ELR (cell line): ENCODE data around the gene UBE2Q1.

Source experiments
- DNase-seq: peaks from one replicate; pipeline ENCODE4 v3.0.0-alpha.2; 2015; ENCODE audit warnings: low read depth

The UBE2Q1 gene

DNA sequence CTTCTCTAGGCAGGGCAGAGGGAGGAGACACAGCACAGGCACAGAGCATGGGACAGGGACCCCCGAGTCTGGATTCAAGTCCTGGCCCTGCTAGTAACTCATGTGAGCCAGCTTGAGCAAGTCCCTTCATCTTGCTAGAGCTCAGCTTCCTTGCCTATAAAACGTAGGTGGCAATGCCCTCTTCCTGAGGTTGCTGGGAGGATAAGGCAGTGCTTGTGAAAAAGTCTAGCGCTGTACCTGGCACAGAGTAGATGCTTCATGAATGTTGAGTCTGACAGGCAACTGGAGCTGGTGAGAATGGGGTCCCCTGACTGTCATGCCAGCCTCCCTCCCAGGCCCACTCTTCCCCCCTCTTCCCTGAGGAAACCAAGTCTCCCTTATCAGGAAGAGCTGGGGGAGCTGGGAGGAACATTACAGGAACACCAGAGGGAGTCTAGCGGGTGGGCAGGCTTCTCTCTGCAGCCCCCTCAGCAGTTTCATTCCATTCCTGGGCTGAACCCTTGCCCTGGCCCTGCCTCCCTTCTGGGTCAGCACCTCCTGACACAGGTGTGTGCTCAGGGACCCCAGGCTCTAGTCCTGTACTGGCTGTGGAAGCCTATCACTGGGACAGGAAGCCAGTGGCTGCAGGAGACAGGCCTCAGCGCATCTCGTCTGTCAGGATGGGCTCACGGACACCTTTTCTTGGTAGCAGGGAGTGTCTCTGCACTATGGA lies 19.0 kb upstream of the UBE2Q1 start:
- DNase-seq: no peak

DNA sequence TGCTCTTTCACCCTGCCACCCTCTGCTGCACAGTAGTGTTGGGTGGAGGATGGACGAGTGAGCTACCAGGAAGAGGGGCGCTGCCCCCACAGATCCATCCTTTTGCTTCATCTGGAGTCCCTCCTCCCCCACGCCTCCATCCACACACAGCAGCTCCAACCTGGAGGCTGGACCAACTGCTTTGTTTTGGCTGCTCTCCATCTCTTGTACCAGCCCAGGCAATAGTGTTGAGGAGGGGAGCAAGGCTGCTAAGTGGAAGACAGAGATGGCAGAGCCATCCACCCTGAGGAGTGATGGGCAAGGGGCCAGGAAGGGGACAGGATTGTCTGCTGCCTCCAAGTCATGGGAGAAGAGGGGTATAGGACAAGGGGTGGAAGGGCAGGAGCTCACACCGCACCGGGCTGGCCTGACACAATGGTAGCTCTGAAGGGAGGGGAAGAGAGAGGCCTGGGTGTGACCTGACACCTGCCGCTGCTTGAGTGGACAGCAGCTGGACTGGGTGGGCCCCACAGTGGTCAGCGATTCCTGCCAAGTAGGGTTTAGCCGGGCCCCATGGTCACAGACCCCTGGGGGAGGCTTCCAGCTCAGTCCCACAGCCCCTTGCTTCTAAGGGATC lies 17.6 kb upstream of the UBE2Q1 start:
- DNase-seq: no peak

GRCh38 chr1:154575147-154575927 lies 16.9 kb upstream of the UBE2Q1 start:
- DNase-seq: no peak

- DNase-seq: peak; percentile 27
Measured at GRCh38 chr1:154574716-154575115, 16.3 kb upstream of the UBE2Q1 start.

DNA sequence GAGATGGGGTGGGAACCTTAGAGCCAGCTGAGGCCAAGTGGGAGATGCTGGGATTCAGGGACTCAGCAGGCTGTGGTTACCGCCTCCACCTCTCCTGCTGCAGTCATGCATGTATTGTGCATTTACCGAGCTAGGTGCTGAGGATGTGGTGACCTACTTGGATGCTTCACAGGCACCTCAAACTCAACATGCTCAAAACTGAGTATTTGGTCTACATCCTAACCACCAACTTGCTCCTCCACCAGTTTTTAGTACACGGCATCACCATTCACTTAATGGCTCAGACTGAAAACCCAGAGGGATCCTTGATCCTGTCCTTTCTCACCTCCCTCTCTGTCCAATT lies 14.7 kb upstream of the UBE2Q1 start:
- DNase-seq: no peak

DNA sequence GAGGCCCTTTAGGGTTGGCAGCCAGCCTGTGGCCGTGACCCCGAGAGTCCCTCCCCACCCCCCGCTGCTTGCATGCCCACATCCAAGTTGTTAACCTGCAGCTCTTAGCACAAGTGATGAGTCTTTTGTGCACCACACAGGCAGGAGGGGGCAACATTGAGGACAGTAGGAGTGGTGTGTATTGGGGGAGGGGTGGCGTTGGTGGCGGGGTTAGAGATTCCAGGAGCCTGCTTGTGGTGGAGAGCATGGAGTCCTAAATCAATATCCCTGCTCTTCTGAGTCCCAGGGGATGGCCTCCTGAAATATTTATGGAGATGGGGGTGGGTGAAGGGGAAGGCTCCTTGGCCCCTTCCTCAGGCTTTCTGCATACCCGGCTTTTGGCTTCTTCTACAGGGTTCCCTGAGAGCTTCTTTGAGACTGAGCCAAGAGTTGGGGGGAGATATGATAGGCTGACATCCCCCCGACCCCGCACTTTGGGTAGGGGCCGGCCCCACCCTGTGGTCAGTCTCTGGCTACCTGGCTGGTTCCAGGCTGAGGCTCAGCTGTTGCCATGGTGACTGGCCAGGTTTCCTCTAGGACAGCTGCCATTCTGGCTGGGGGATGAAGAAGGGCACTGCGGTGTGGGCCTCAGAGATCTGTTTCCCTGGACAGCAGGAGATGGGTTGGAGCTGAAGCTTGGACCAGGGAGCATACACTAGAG lies 14.2 kb upstream of the UBE2Q1 start:
- no peak for DNase-seq

- DNase-seq: no peak
Measured at GRCh38 chr1:154571964-154572288, 13.5 kb upstream of the UBE2Q1 start.

DNA sequence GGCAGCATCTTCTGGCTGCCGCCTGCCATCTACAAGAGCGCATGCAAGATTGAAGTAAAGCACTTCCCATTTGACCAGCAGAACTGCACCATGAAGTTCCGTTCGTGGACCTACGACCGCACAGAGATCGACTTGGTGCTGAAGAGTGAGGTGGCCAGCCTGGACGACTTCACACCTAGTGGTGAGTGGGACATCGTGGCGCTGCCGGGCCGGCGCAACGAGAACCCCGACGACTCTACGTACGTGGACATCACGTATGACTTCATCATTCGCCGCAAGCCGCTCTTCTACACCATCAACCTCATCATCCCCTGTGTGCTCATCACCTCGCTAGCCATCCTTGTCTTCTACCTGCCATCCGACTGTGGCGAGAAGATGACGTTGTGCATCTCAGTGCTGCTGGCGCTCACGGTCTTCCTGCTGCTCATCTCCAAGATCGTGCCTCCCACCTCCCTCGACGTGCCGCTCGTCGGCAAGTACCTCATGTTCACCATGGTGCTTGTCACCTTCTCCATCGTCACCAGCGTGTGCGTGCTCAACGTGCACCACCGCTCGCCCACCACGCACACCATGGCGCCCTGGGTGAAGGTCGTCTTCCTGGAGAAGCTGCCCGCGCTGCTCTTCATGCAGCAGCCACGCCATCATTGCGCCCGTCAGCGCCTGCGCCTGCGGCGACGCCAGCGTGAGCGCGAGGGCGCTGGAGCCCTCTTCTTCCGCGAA lies 12.9 kb upstream of the UBE2Q1 start:
- DNase-seq: no peak

DNA sequence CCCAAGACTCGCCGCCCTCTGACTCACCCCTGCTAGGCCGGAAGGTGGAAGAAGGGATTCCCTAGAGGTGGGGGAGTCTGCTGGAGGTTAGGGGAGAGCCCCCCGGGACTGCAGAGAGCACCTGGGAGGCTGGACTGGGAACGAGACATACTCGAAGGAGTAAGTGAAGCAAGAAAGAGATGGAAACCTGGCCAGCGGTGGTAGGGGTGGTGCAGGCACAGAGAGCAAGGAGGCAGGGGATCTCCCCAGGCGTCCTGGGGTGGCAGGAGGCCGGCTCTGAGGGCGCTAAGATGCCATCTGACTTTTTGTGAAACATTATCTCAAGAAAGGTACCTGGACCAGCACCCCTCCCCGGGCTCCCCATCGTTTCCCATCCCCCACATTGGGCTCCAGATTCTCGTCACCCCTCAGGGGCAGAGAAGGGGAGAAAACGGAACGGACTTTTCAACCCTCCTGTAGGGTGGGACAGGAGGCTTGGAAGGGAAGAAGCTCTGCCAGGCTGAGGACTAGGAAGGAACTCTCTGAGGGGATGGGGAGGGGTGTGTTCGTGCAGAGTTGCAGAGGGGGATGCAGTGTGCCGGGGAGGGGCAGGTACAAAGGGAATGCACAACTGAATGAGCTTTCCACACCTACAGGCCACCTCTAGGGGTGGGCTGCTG lies 9.8 kb upstream of the UBE2Q1 start:
- DNase-seq: no peak

GRCh38 chr1:154567386-154568156 lies 9.1 kb upstream of the UBE2Q1 start, which contains the start of gene CHRNB2:
Gene CHRNB2, plus strand, starts transcription at chr1:154567778. Its CDS starts 267 bp downstream, at chr1:154568045.
- peak; percentile 50 for DNase-seq

DNA sequence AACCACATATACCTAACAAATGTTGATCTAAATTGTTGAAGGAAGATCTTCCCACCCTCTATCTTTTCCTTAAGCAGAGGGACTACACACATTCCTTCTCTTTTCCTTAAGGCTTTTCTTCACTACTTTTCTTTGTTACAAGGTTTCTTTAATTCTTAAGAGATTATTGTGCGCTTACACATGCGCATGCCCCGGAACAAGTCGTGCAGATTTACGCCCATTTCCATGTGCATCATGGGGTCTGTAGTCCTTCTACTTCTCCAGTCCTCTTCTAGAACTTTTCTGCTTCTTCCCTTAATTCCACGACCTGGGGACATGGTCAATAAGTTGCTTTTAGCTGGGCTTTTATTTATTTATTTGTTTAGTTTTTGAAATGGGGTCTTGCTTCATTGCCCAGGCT lies 7.4 kb upstream of the UBE2Q1 start:
- no peak for DNase-seq

DNA sequence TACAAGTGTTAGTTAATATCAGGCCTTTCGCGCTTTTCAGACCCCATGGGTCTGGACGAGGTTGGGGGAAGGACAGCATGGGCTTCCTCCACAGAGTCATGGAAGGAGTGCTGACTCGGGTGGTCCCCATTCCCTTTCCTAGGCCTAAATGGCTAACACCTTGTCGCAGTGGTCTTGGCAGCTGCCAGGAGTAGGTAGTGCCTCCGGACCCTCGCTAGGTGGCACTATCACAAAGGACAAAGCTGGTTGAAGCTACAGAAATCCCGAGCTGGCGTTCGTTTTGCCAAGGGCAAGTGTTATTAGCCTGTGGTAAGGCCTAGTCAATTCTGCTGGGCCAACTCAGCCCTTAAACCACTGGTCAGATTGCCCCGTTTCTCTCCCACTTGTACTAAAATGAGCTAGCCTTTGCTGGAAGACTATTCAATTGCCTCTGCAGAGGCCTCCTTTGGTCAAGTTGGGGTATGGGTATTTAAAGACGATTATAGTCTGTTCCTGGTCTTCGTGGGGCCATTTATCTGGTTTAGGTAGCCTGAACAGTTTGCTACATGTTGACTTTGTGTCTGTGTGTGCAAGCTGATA lies 1.1 kb upstream of the UBE2Q1 start:
- DNase-seq: peak; percentile 94

DNA sequence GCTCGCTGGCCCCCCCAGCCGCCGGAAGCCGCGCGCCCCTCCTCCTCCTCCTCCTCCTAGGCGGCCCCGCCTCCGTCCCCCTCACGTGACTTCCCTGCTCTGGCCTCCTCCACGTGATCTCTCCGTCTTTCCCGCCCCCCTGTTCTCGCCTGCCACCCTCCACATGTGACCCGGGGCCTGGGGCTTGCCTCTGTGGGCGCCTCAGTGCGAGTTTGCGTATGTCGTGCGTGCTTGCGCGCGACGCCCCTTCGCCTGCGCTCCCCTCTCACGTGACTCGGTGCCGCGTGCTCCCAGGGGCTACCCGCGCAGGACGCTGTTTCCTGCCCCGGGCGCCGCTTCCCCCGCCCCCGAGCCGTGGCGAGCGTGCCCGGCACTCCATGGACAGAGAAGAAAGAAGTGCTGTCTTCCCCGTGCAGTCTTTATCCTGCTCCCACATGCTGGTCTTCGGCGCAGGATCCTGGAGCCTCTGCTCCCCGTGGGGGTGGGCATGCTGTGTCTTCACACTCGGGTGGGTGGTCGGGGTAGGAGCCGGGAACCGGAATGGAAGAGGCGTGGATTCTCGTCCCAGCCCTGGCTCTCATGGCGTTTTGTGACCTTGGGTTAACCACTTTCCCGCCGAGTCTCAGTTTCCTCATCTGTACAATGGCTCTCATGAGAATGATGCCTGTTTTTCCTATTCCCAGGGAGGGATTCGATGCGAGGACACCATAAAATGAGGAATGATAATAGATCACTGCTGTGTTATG lies 431 bp upstream of the UBE2Q1 start:
- peak; percentile 99 for DNase-seq

- no peak for DNase-seq
Measured at GRCh38 chr1:154557248-154557938, 1.1 kb downstream of the UBE2Q1 start.

GRCh38 chr1:154556422-154556821 lies 2.0 kb downstream of the UBE2Q1 start:
- peak; percentile 40 for DNase-seq

GRCh38 chr1:154553056-154554030 lies 5.1 kb downstream of the UBE2Q1 start:
- no peak for DNase-seq

GRCh38 chr1:154552036-154552435 lies 6.4 kb downstream of the UBE2Q1 start:
- no peak for DNase-seq

GRCh38 chr1:154551474-154551873 lies 7.0 kb downstream of the UBE2Q1 start:
- no peak for DNase-seq
